Adipose tissue (tissue), 3 donors: ENCODE measurements around the gene PTPN22. TPM values are rescaled to one million over a fixed set of nuclear protein-coding genes. Genes with fewer than 3 reads are reported as not detected.

Experiments used
- H3K27ac ChIP-seq: one replicate; pipeline ENCODE4 v1.5.1; 2013; ENCODE audit warnings: low read depth, low read length
- WGBS, 3 donors: extraction: QIAGEN DNeasy Blood & Tissue Kit; methylation state at CpG; one replicate each; pipeline ENCODE4 v1.1.7; 2013; 5-methylcytosine and 5-hydroxymethylcytosine counted together
- polyA plus RNA-seq, 3 donors: library from polyadenylated mRNA; stranded (reverse); fragments of 200-250 nt; gene quantifications; one replicate each; pipeline ENCODE4 v1.2.3, GENCODE V29; 2013
- donor health status: healthy with polysubstance abuse.
- donor health status: Bipolar disorder and iron deficiency.
- donor health status: healthy.

The PTPN22 gene
- polyA plus RNA-seq, 3 donors = 0.60 to 1.2 (median 0.79) TPM

DNA sequence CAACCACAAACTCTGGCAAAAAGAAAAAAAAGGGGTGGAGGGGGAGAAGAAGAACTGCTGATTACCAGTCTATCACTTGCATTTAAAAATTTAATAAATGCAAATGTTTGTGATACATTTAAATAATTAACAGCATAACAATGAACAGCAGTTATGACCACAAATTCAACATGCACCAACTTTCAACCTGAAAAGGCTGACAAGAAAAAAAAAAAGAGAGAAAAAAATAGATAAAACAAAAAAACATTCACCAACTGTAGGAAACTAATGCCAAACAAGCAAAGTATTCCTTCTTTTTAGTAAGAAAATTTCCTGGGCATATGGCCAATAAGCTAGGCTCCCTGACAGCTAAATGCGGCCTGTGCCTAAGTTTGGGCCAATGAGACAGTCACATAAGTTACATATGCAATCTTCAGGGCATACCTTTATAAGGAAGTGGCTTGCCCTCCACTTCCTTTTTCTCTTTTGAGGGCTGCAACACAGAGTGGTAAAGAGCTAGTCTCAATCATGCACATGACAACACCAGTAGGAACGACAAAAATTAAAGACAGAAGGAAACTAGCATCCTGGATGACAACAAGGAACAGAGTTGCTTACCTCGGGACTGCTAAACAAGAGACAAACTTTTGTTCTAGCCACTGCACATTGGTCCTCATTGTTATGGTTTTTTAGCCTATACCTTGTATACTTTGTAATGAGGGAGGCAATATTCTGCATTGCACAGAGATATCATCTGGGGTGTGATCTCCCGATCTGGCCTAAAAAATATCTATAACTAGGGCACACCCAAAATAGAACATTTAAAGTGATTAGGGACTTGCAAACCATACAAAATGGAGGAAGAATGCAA, 88.0 kb downstream of the PTPN22 start:
- no peak overlapping the region for H3K27ac ChIP-seq
- WGBS, 3 donors = 23 to 44% (median 29%) methylated on average over 4 of the region's 4 CpGs

DNA sequence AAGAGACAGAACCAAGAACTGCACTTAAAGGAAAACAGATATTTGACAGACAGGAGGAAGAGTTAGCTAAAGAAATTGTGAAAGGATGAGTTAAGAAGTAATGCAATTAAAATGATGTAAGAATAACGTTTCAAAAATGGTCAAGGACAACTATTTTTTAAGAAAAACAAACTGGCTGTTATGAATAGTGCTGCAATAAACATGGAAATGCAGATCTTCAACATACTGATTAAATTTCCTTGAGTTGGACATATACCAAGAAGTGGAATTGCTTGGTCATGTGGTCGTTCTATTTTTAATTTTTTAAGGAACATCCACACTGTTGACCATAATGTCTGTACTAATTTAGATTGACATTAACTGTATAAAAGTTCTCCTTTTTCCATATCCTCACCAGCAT, 89.1 kb downstream of the PTPN22 start:
- WGBS, 3 donors = 10 to 29% (median 14%) methylated on average over 2 of the region's 2 CpGs
- no peak overlapping the region for H3K27ac ChIP-seq

DNA sequence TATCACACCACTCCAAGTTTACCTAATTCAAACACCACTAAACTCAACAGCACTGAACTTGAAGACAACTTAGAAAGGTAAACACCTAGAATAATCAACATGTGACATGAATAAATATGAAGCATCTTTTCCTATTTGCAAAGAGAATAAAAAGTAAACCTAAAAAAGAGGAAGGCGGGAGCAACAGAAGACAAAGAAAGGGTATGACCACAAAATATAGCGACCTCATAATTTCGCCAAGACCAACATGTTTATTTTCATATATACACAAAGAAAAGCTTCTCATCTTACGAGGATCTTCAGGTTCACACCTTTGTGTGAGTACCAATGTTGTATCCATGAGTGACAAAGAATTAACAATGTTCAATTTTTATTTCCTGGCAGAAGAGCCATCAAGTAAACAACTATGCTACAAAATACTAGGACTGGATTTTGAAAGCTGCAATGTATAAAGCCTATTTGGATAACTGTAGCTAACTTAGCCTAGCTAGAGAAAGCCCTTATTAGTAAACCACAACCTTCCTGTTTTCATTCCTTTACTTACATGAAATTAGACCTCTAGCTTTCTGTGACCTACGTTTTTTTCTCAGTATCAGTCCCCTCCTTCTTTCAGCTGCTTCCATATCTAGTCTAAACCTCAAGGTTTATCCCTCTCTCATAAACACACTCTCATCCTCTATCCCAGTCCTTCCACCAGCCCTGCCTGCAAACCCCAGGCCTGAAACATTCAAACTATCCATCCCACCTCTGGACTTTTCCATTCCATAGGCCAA, 91.0 kb downstream of the PTPN22 start:
- no peak overlapping the region for H3K27ac ChIP-seq
- 55 to 81% (median 62%) methylated on average over 5 of the region's 5 CpGs for WGBS, 3 donors

DNA sequence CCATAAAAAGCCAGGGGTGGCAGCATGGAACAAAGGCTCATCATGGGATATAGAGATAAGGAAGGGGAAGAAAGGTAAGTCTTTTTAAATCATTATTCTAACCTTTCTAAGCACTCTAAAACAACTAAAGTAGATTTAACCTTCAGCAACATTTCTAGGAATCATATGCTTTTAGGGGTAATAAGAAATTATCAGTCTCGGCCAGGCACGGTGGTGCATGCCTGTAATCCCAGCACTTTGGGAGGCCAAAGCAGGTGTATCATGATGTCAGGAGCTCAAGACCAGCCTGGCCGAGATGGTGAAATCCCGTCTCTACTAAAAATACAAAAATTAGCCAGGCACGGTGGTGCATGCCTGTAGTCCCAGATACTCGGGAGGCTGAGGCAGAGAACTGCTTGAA, 92.0 kb downstream of the PTPN22 start:
- no peak overlapping the region for H3K27ac ChIP-seq
- WGBS, 3 donors = 89 to 94% (median 92%) methylated on average over 6 of the region's 6 CpGs

DNA sequence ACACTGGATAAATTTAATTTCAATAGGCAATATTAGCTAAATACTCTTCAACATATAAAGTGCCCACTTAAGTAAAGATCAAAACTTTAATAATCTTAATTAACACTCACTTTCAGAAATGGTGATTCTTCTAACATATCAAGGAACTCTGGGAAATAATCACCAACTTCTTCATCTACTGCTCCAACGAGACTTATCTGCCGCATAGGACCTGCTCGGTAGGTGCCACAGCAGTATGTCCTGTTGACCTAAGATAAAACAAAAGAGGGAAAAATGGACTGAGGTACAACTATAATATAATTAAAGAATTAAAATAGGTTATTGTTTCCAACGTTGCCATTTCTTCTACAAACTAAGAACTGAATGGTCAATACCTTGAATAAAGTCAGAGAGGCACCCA, 94.0 kb downstream of the PTPN22 start:
- 55 to 93% (median 92%) methylated on average over 4 of the region's 4 CpGs for WGBS, 3 donors
- H3K27ac ChIP-seq = no peak overlapping the region

DNA sequence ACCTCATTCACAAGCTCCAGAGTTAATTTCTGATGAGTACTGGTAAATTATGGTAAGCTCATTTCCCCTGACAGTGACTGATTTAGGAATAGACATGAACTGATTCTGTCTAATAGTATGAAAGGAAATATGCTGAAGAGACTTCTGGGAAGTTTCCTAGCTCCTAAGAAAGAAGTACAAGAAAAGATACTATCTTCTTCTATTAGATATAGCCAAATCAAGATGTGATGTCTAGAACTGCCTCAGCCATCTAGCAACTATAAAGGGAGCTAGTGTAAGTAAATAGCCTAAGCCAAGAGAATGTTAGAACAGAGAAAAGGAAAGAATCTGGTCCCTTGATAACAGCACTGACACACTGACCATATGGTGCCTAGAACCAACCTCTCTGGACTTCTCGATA, 101.5 kb downstream of the PTPN22 start:
- WGBS, 3 donors = 86 to 93% (median 92%) methylated on average over 1 of the region's 1 CpG
- no peak overlapping the region for H3K27ac ChIP-seq

DNA sequence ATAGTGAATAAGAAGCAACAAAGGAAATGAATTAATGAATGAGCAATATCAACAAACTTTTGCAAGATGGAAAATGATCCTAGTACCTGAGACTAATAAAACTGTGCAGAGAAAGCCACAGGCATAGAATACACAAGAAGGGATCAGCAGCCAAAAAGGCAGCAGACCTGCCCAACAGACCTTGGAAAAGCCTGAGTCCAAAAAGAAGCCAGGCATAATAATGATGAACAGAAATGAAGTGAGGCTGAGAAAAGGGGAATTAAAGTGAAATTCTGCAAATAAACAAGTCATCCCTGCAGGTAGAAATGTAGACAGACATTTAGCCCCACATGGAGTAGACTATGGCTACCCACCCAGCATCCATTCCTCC, 101.9 kb downstream of the PTPN22 start:
- H3K27ac ChIP-seq = no peak overlapping the region

DNA sequence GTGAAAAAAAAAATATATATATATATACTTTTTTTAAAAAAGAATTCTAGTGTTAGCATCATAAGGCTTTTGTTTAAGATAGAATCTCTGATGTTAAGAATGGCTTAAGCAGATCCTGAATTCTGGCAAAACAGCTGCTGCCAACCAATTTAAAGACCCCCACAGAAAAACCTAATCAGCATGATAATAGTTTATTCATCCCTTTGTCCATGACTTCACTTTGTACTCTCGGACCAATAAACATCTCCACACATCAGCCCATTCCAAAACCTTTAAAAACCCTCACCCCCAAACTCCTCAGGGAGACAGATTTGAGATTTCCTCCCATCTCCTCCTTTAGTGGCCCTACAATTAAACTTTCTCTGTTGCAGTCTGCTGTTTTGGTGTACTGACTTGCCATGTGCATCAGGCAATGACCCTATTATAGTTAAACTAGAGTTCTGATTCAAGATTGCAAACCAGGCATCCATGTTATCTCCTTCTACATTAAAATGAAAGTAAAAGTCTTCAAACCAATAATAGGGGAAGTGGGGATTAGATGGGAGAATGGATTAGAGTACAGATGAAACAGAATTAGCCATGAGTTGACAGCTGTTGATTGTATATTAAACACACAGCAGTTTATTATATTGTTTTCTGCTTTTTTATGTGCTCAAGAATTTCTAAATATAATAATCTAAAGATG, 102.5 kb downstream of the PTPN22 start:
- no peak overlapping the region for H3K27ac ChIP-seq
- 85 to 90% (median 89%) methylated on average over 1 of the region's 1 CpG for WGBS, 3 donors

DNA sequence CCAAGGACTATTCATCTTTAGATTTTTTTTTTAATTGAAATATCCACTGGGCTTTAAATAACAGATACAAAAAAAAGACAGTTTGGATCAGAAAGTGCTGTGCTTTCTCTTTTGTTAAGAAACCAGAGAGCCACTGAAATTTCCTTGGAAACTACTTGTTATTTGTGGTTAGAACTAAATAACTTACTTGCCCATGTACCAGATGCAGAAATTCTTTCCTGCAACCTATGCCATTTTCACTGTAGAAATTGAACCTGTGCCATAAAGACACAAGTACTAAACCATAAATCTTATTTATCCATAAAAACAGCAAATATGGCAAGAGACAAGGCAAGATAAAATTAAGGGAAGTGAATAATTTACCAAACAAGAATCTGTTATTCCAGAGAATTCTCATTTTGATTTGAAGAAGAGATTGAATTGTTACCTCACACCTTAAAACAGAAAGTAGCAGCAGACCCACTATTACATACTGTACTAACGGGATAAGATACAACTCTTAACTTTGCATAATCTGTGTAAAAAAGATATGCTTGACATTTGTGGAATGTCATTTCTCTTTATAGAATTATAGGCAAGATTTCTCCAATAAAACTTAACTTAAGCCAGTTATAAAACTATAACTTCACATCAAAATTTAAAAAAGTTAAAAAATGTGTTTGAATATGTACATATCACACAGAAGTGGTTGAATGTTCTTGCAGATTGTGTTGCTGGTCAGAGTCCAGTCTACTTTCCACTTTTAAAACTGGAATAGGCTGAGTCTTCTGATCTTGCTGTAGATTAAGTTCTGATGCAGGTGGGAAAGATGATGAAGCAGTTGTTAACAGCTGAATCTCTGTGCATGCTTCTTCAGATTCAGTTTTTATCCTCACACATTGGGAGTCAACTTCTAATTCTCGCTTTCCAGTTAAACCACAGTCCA, 105.9 kb downstream of the PTPN22 start:
- WGBS, 3 donors = 88 to 93% (median 89%) methylated on average over 2 of the region's 2 CpGs
- H3K27ac ChIP-seq = no peak overlapping the region

Other genes with a start within 250 kb of the PTPN22 start
- gene PHTF1, start 112.2 kb downstream of the PTPN22 start, polyA plus RNA-seq = 1 to 10 TPM; 4.4 to 8.2 (median 6.1) TPM
- 1 to 10 TPM; 3.6 to 5.6 (median 4.2) TPM for gene RSBN1, start 59.2 kb downstream of the PTPN22 start, polyA plus RNA-seq
- 10 to 100 TPM in 1 of 3 donors, 1 to 10 TPM in 1, under 1 TPM in 1; 0.11 to 14.3 (median 1.2) TPM for gene BCL2L15, start 15.9 kb upstream of the PTPN22 start, polyA plus RNA-seq
- 10 to 100 TPM in 2 of 3 donors, 1 to 10 TPM in 1; 7.2 to 10.6 (median 10.2) TPM for gene AP4B1, start 33.1 kb upstream of the PTPN22 start, polyA plus RNA-seq
- 1 to 10 TPM; 1.2 to 2.6 (median 1.7) TPM for gene DCLRE1B, start 33.6 kb upstream of the PTPN22 start, polyA plus RNA-seq
- 10 to 100 TPM in 2 of 3 donors, 1 to 10 TPM in 1; 8.4 to 24.7 (median 15.7) TPM for gene HIPK1, start 57.6 kb upstream of the PTPN22 start, polyA plus RNA-seq
- 100 to 1,000 TPM in 1 of 3 donors, 10 to 100 TPM in 2; 15.7 to 139 (median 59.0) TPM for gene OLFML3, start 107.8 kb upstream of the PTPN22 start, polyA plus RNA-seq